Measurements from ENCODE around the gene ZDHHC11B.
"Not testable (repeated sequence)": the region's sequence is repeated elsewhere in the genome, so short reads cannot be mapped to it uniquely, and the experiment has no call there.

- not testable (repeated sequence) for TF ChIP-seq CTCF, POLR2A (IDR thresholded peaks at IDR 0.05)
These were observed 39.0 kb downstream of the ZDHHC11B start for GRCh38 chr5:745272-746142.

All from ovary (tissue), 3 donors.